ENCODE results near the gene TGM3. TPM values are rescaled to one million over a fixed set of nuclear protein-coding genes. Genes with fewer than 3 reads are reported as not detected.

The TGM3 gene, protein sequence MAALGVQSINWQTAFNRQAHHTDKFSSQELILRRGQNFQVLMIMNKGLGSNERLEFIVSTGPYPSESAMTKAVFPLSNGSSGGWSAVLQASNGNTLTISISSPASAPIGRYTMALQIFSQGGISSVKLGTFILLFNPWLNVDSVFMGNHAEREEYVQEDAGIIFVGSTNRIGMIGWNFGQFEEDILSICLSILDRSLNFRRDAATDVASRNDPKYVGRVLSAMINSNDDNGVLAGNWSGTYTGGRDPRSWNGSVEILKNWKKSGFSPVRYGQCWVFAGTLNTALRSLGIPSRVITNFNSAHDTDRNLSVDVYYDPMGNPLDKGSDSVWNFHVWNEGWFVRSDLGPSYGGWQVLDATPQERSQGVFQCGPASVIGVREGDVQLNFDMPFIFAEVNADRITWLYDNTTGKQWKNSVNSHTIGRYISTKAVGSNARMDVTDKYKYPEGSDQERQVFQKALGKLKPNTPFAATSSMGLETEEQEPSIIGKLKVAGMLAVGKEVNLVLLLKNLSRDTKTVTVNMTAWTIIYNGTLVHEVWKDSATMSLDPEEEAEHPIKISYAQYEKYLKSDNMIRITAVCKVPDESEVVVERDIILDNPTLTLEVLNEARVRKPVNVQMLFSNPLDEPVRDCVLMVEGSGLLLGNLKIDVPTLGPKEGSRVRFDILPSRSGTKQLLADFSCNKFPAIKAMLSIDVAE
- total RNA-seq: 0.32 TPM
- long read RNA-seq, partial matches to known transcripts: 0 of 1 reads
- long read RNA-seq, other reads (novel, unspliced or antisense): 1 of 1 reads

DNA sequence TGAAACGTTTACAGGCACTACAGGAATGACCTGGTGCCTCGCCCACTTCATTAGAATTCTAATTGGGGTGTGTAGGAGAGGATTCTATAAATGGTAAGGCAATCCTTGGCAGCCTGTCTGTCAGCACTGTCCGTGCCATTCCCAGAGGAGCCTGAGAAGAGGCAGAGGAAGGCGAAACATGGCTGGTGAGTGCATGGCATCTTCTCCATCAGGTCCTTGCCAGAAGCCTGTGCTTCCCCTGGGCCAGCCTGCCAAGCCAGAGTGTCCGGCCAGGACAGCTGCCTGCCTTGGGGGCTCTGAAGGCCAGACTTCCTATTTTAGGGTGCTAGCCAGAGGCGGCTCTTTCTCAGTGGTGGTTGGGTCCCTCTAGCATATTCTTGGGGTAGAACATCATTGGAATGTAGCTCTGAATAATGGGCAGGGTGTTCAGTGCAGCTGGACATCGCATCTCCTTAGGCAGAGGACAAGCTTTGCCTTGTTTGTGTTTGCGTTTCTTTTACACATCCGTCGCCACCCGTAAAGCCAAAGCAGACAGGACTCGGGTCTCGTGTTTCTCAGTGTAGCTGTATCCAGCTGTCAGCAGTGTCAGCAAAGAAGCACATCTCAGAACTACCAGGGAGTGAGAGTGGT is at the start of gene TGM3:
TGM3 (plus strand) TSS at position 116 of the 630 bp plus-strand sequence; CDS start at position 179, 63 bp downstream.
- no peak within 1 kb of the TSS for H3K27ac ChIP-seq
- TF ChIP-seq, protein P1, sequence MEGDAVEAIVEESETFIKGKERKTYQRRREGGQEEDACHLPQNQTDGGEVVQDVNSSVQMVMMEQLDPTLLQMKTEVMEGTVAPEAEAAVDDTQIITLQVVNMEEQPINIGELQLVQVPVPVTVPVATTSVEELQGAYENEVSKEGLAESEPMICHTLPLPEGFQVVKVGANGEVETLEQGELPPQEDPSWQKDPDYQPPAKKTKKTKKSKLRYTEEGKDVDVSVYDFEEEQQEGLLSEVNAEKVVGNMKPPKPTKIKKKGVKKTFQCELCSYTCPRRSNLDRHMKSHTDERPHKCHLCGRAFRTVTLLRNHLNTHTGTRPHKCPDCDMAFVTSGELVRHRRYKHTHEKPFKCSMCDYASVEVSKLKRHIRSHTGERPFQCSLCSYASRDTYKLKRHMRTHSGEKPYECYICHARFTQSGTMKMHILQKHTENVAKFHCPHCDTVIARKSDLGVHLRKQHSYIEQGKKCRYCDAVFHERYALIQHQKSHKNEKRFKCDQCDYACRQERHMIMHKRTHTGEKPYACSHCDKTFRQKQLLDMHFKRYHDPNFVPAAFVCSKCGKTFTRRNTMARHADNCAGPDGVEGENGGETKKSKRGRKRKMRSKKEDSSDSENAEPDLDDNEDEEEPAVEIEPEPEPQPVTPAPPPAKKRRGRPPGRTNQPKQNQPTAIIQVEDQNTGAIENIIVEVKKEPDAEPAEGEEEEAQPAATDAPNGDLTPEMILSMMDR (IDR thresholded peaks at IDR 0.05): no peak
- H3K4me1 ChIP-seq: no peaks in the 10 kb centered on the region
- no peak for DNase-seq
- ATAC-seq: no peak
- H3K4me3 ChIP-seq: no peak within 1 kb of the TSS
- H3K27me3 ChIP-seq (ENCODE audit: low read depth): no peaks in the 10 kb centered on the region
- no peaks in the 10 kb centered on the region for H3K9me3 ChIP-seq
- intact Hi-C loops (cut with DNase I): no loop called here
- no peaks in the 10 kb centered on the region for H3K36me3 ChIP-seq

DNA sequence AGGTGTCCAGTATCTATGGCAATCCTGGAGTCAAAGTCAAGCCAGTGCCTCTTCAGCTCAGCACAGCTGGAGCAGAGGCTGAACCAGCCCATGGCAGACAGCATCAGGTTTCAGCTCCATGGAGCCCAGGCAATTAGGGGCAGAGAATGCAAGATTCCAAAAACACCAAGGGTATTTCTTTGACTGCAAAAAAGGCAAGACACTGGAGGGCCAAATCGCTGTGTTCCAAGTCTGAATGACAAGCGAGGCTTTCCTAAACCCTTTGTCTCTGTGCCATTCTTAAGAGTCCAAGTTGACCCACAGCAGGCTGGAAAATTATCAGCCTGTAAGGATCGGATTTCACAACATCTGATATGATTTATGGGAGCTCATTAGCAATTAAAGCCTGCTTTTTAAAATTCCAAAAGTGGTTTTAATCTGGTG is 49.7 kb upstream of the TGM3 start:
- DNase-seq: no peak
- H3K27ac ChIP-seq: no peak overlapping the region
- ATAC-seq: no peak
- intact Hi-C loops (cut with DNase I): no loop called here
- peaks cover 15% of the 10 kb centered on the region for H3K27me3 ChIP-seq (ENCODE audit: low read depth)
- TF ChIP-seq, protein P1 (IDR thresholded peaks at IDR 0.05): no peak
- no peaks in the 10 kb centered on the region for H3K4me1 ChIP-seq
- no peaks in the 10 kb centered on the region for H3K36me3 ChIP-seq
- H3K9me3 ChIP-seq: no peaks in the 10 kb centered on the region
- H3K4me3 ChIP-seq: no peak overlapping the region

DNA sequence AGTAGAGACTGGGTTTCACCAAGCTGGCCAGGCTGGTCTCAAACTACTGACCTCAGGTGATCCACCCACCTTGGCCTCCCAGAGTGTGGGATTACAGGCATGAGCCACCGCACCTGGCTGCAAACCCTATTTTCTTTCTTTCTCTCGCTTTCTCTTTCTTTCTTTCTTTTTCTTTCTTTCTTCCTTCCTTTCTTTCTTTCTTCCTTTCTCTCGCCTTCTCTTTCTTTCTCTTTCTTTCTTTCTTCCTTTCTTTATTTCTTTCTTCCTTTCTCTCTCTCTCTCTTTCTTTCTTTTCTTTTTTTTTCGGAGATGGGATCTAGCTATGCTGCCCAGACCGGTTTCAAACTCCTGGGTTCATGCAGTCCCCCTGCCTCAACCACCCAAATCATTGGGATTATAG is 47.0 kb upstream of the TGM3 start:
- intact Hi-C loops (cut with DNase I): no loop called here
- ATAC-seq (no peak), DNase-seq (no peak)
- no peak overlapping the region for H3K4me3 ChIP-seq
- H3K4me1 ChIP-seq: no peaks in the 10 kb centered on the region
- H3K27me3 ChIP-seq (ENCODE audit: low read depth): peaks cover 15% of the 10 kb centered on the region
- no peaks in the 10 kb centered on the region for H3K36me3 ChIP-seq
- TF ChIP-seq, protein P1 (IDR thresholded peaks at IDR 0.05): no peak
- H3K27ac ChIP-seq: no peak overlapping the region
- H3K9me3 ChIP-seq: no peaks in the 10 kb centered on the region

DNA sequence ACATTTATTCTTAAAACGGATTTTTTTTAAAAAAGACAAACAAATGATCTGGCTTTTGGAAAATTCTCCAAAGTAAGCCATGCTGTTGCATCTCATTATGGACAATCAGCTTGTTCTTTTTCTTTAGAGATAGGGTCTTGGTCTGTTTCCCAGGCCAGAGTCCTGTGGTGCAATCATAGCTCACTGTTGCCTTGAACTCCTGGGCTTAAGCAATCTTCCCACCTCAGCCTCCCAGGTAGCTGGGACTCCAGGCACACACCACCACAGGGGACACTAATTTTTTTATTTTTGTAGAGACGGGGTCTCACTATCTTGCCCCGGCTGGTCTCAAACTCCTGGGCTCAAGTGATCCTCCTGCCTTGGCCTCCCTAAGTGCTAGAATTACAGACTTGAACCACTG is 45.9 kb upstream of the TGM3 start:
- no peaks in the 10 kb centered on the region for H3K36me3 ChIP-seq
- DNase-seq (no peak), ATAC-seq (no peak)
- H3K27me3 ChIP-seq (ENCODE audit: low read depth): peaks cover 10% of the 10 kb centered on the region
- no peak overlapping the region for H3K4me3 ChIP-seq
- no peaks in the 10 kb centered on the region for H3K9me3 ChIP-seq
- no peak overlapping the region for H3K27ac ChIP-seq
- intact Hi-C loops (cut with DNase I): no loop called here
- no peaks in the 10 kb centered on the region for H3K4me1 ChIP-seq
- TF ChIP-seq, protein P1 (IDR thresholded peaks at IDR 0.05): no peak

DNA sequence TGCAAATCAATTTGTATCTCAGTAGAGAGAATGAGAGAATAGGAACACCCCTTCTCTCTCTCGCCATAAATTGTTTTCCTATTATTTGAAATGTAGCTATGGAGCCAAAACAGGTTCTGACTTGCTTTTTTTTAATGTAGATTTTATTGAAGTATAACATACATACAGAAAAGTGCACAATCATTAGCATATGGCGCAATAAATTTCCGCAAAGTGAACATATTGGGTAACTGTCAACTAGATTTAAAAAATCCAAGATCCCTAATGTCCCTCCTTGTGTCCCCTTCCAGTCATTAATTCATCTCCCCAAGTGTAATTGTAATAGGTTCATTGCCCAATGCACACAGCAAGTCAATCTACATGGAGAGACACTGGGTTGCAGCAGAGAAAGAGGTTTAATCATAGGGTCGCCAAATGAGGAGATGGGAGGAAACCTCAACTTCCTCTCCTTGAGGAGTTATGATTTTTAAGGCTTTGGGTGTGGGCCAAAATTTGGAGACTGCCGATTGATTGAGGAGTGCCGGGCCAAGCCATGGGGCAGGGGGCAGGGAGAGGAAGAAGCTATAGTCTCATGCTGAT is 43.3 kb upstream of the TGM3 start:
- no peak for ATAC-seq
- TF ChIP-seq, protein P1 (IDR thresholded peaks at IDR 0.05): no peak
- no peaks in the 10 kb centered on the region for H3K4me1 ChIP-seq
- no peaks in the 10 kb centered on the region for H3K36me3 ChIP-seq
- H3K27ac ChIP-seq: no peak overlapping the region
- intact Hi-C loops (cut with DNase I): no loop called here
- H3K9me3 ChIP-seq: no peaks in the 10 kb centered on the region
- no peak overlapping the region for H3K4me3 ChIP-seq
- no peak for DNase-seq
- no peaks in the 10 kb centered on the region for H3K27me3 ChIP-seq (ENCODE audit: low read depth)

Measured in lower lobe of right lung (tissue), 2 donors.